HAP-1 (cell line): ENCODE results near the gene SLC6A7.

Experiments
- DNase-seq, 2 experiments: peaks; one replicate each; pipeline ENCODE4 v3.0.0-alpha.2; 2016 to 2020; ENCODE audit warnings: low spot score in 2 of 2
- H3K27me3 ChIP-seq: fragments of 250-450 bp; sonication (Bioruptor Pico); 2 replicates; pipeline ENCODE4 v1.5.1; 2020; ENCODE audit warnings: low read depth, mild to moderate bottlenecking, moderate library complexity
- H3K36me3 ChIP-seq: fragments of 250-450 bp; sonication (Bioruptor Pico); replicated peaks from 2 replicates; pipeline ENCODE4 v1.5.1; 2020; ENCODE audit warnings: mild to moderate bottlenecking
- H3K4me1 ChIP-seq: fragments of 250-450 bp; sonication (Bioruptor Pico); 2 replicates; pipeline ENCODE4 v1.5.1; 2020; ENCODE audit warnings: mild to moderate bottlenecking
- H3K4me3 ChIP-seq: fragments of 250-450 bp; sonication (Bioruptor Pico); 2 replicates; pipeline ENCODE4 v1.5.1; 2020; ENCODE audit warnings: mild to moderate bottlenecking, moderate library complexity
- H3K9me3 ChIP-seq: fragments of 250-450 bp; sonication (Bioruptor Pico); 2 replicates; pipeline ENCODE4 v1.5.1; 2020; ENCODE audit warnings: mild to moderate bottlenecking, moderate library complexity
- in situ Hi-C: fragments of 300-500 bp; cut with MboI; formaldehyde crosslinking; loops from 3 replicates; pipeline ENCODE4 v1.14.3; 2020; ENCODE audit warnings: low sequenced_read_pairs, inconsistent platforms, mixed read lengths

Gene SLC6A7

GRCh38 chr5:150149618-150150017 is 40.2 kb upstream of the SLC6A7 start:
- Histone ChIP-seq H3K36me3 (no peaks in the 10 kb centered on the region), H3K4me3 (no peak overlapping the region), H3K9me3 (no peaks in the 10 kb centered on the region), H3K4me1 (peaks cover 3% of the 10 kb centered on the region), H3K27me3 (no peaks in the 10 kb centered on the region)
- in situ Hi-C loops = loop anchor here (10.0 kb wide), 1 partner anchor 285 kb away; no protein-coding TSS in a partner anchor
- DNase-seq = no peak

- in situ Hi-C loops = loop anchor here (10.0 kb wide), 1 partner anchor 282 kb away; no protein-coding TSS in a partner anchor
- DNase-seq = no peak
- peaks cover 7% of the 10 kb centered on the region for H3K4me1 ChIP-seq
- no peaks in the 10 kb centered on the region for H3K36me3 ChIP-seq
- no peak overlapping the region for H3K4me3 ChIP-seq
- H3K9me3 ChIP-seq = no peaks in the 10 kb centered on the region
- H3K27me3 ChIP-seq = no peaks in the 10 kb centered on the region
Measured at GRCh38 chr5:150152636-150153462, 37.0 kb upstream of the SLC6A7 start.

GRCh38 chr5:150153483-150153882 is 36.4 kb upstream of the SLC6A7 start:
- Histone ChIP-seq H3K4me3 (no peak overlapping the region), H3K4me1 (peaks cover 7% of the 10 kb centered on the region), H3K9me3 (no peaks in the 10 kb centered on the region), H3K27me3 (no peaks in the 10 kb centered on the region), H3K36me3 (no peaks in the 10 kb centered on the region)
- in situ Hi-C loops = loop anchor here (10.0 kb wide), 1 partner anchor 281 kb away; no protein-coding TSS in a partner anchor
- DNase-seq = no peak

- Histone ChIP-seq H3K4me1 (peaks cover 7% of the 10 kb centered on the region), H3K9me3 (no peaks in the 10 kb centered on the region), H3K36me3 (no peaks in the 10 kb centered on the region), H3K4me3 (no peak overlapping the region), H3K27me3 (no peaks in the 10 kb centered on the region)
- in situ Hi-C loops = loop anchor here (10.0 kb wide), 1 partner anchor 281 kb away; no protein-coding TSS in a partner anchor
- peak in 1 of 2 experiments; percentile 30 for DNase-seq
Measured at GRCh38 chr5:150153957-150154617, 35.8 kb upstream of the SLC6A7 start.

- DNase-seq = peak; percentile 39 to 56
- no peaks in the 10 kb centered on the region for H3K36me3 ChIP-seq
- in situ Hi-C loops = loop anchor here (10.0 kb wide), 1 partner anchor 280 kb away; no protein-coding TSS in a partner anchor
- no peaks in the 10 kb centered on the region for H3K27me3 ChIP-seq
- no peak overlapping the region for H3K4me3 ChIP-seq
- peaks cover 7% of the 10 kb centered on the region for H3K4me1 ChIP-seq
- H3K9me3 ChIP-seq = no peaks in the 10 kb centered on the region
Measured at GRCh38 chr5:150154618-150155128, 35.2 kb upstream of the SLC6A7 start.

- Histone ChIP-seq H3K4me3 (no peak within 1 kb of the TSS), H3K27me3 (no peaks in the 10 kb centered on the region), H3K4me1 (peaks cover 7% of the 10 kb centered on the region), H3K9me3 (no peaks in the 10 kb centered on the region), H3K36me3 (no peaks in the 10 kb centered on the region)
- in situ Hi-C loops = loop anchor here (10.0 kb wide), 1 partner anchor 279 kb away; no protein-coding TSS in a partner anchor
- DNase-seq = peak in 1 of 2 experiments; percentile 38
Measured at GRCh38 chr5:150155258-150156026, 34.4 kb upstream of the SLC6A7 start, which contains the start of gene PDGFRB. Gene PDGFRB (minus strand): TSS chr5:150155845. CDS start chr5:150137047, 18,798 bp downstream.

GRCh38 chr5:150156027-150156368 is 33.9 kb upstream of the SLC6A7 start:
- in situ Hi-C loops = loop anchor here (10.0 kb wide), 1 partner anchor 279 kb away; no protein-coding TSS in a partner anchor
- no peak for DNase-seq
- Histone ChIP-seq H3K9me3 (no peaks in the 10 kb centered on the region), H3K4me1 (peaks cover 7% of the 10 kb centered on the region), H3K27me3 (no peaks in the 10 kb centered on the region), H3K4me3 (no peak overlapping the region), H3K36me3 (no peaks in the 10 kb centered on the region)

GRCh38 chr5:150156540-150156939 is 33.3 kb upstream of the SLC6A7 start:
- Histone ChIP-seq H3K4me3 (no peak overlapping the region), H3K36me3 (no peaks in the 10 kb centered on the region), H3K27me3 (no peaks in the 10 kb centered on the region), H3K9me3 (no peaks in the 10 kb centered on the region), H3K4me1 (peaks cover 7% of the 10 kb centered on the region)
- in situ Hi-C loops = loop anchor here (10.0 kb wide), 1 partner anchor 278 kb away; no protein-coding TSS in a partner anchor
- no peak for DNase-seq

GRCh38 chr5:150157168-150157567 is 32.7 kb upstream of the SLC6A7 start:
- no peaks in the 10 kb centered on the region for H3K9me3 ChIP-seq
- in situ Hi-C loops = loop anchor here (10.0 kb wide), 1 partner anchor 278 kb away; no protein-coding TSS in a partner anchor
- H3K4me1 ChIP-seq = peaks cover 7% of the 10 kb centered on the region
- H3K4me3 ChIP-seq = no peak overlapping the region
- H3K36me3 ChIP-seq = no peaks in the 10 kb centered on the region
- H3K27me3 ChIP-seq = no peaks in the 10 kb centered on the region
- DNase-seq = no peak

- peaks cover 7% of the 10 kb centered on the region for H3K4me1 ChIP-seq
Measured at GRCh38 chr5:150158170-150158949, 31.5 kb upstream of the SLC6A7 start.

GRCh38 chr5:150159031-150159430 is 30.8 kb upstream of the SLC6A7 start:
- H3K36me3 ChIP-seq = no peaks in the 10 kb centered on the region
- H3K4me3 ChIP-seq = no peak overlapping the region
- H3K9me3 ChIP-seq = no peaks in the 10 kb centered on the region
- H3K4me1 ChIP-seq = peaks cover 7% of the 10 kb centered on the region
- no peak for DNase-seq
- in situ Hi-C loops = loop anchor here (10.0 kb wide), 1 partner anchor 276 kb away; no protein-coding TSS in a partner anchor
- no peaks in the 10 kb centered on the region for H3K27me3 ChIP-seq

More at GRCh38 chr5:150158170-150158949, 31.5 kb upstream of the SLC6A7 start:
- Histone ChIP-seq H3K36me3 (no peaks in the 10 kb centered on the region), H3K27me3 (no peaks in the 10 kb centered on the region), H3K9me3 (no peaks in the 10 kb centered on the region), H3K4me3 (no peak overlapping the region)
- no peak for DNase-seq
- in situ Hi-C loops = loop anchor here (10.0 kb wide), 1 partner anchor 276 kb away; no protein-coding TSS in a partner anchor

- Histone ChIP-seq H3K9me3 (no peaks in the 10 kb centered on the region), H3K36me3 (no peaks in the 10 kb centered on the region), H3K4me1 (peaks cover 3% of the 10 kb centered on the region), H3K4me3 (no peak overlapping the region), H3K27me3 (no peaks in the 10 kb centered on the region)
- DNase-seq = no peak
- in situ Hi-C loops = loop anchor here (10.0 kb wide), 1 partner anchor 275 kb away; no protein-coding TSS in a partner anchor
Measured at GRCh38 chr5:150159741-150160179, 30.1 kb upstream of the SLC6A7 start.
